RCC 7860 (cell line): ENCODE measurements around the gene SLC25A10.
A peak's percentile ranks its signal among the peaks of the same experiment; 100 is the strongest.

Experiments used
- DNase-seq: peaks from one replicate; pipeline ENCODE4 v3.0.0-alpha.2; 2015; ENCODE audit warnings: low spot score
- FAIRE-seq: peaks from 2 replicates; lab custom pipeline; 2012; peaks lifted over from hg19 to GRCh38; lab: Jason Lieb, UNC

SLC25A10 gene

GRCh38 chr17:81711814-81712467 lies at the start of gene SLC25A10:
SLC25A10 (plus strand) TSS chr17:81712284; CDS start chr17:81712427, 143 bp downstream.
- FAIRE-seq (no peak), DNase-seq (peak; percentile 92)

- FAIRE-seq (no peak), DNase-seq (no peak)
Measured at GRCh38 chr17:81664051-81664470, 48.0 kb upstream of the SLC25A10 start.

GRCh38 chr17:81665205-81666091 lies 46.6 kb upstream of the SLC25A10 start:
- FAIRE-seq: no peak
- DNase-seq: peak; percentile 11

- DNase-seq (no peak), FAIRE-seq (no peak)
Measured at GRCh38 chr17:81666092-81666341, 46.1 kb upstream of the SLC25A10 start.

- no peak for FAIRE-seq
Measured at GRCh38 chr17:81666342-81667191, 45.5 kb upstream of the SLC25A10 start, which contains the start of the genes CCDC137 and OXLD1. CCDC137 (plus strand) TSS chr17:81666737; CDS start chr17:81666767, 30 bp downstream. OXLD1 (minus strand) TSS chr17:81666605; CDS start chr17:81666577, 28 bp downstream.

GRCh38 chr17:81667754-81668153 lies 44.3 kb upstream of the SLC25A10 start:
- no peak for DNase-seq
- FAIRE-seq: no peak

More at GRCh38 chr17:81666342-81667191, 45.5 kb upstream of the SLC25A10 start, which contains the start of the genes CCDC137 and OXLD1:
- DNase-seq: peak; percentile 89

GRCh38 chr17:81672504-81672903 lies 39.6 kb upstream of the SLC25A10 start:
- no peak for FAIRE-seq
- no peak for DNase-seq

GRCh38 chr17:81672954-81673353 lies 39.1 kb upstream of the SLC25A10 start:
- FAIRE-seq (no peak), DNase-seq (no peak)

GRCh38 chr17:81673561-81674258 lies 38.4 kb upstream of the SLC25A10 start:
- no peak for FAIRE-seq

GRCh38 chr17:81675515-81676221 lies 36.4 kb upstream of the SLC25A10 start:
- peak; percentile 74 for FAIRE-seq
- DNase-seq: peak; percentile 24

More at GRCh38 chr17:81673561-81674258, 38.4 kb upstream of the SLC25A10 start:
- no peak for DNase-seq

GRCh38 chr17:81676906-81677305 lies 35.2 kb upstream of the SLC25A10 start:
- DNase-seq (no peak), FAIRE-seq (no peak)

- no peak for DNase-seq
Measured at GRCh38 chr17:81680150-81680549, 31.9 kb upstream of the SLC25A10 start.

GRCh38 chr17:81681672-81682071 lies 30.4 kb upstream of the SLC25A10 start:
- peak; percentile 83 for DNase-seq
- peak; percentile 85 for FAIRE-seq

More at GRCh38 chr17:81680150-81680549, 31.9 kb upstream of the SLC25A10 start:
- FAIRE-seq: no peak

- FAIRE-seq: no peak
Measured at GRCh38 chr17:81682565-81683207, 29.4 kb upstream of the SLC25A10 start.

GRCh38 chr17:81683208-81683583 lies 28.9 kb upstream of the SLC25A10 start:
- FAIRE-seq (no peak), DNase-seq (no peak)

More at GRCh38 chr17:81682565-81683207, 29.4 kb upstream of the SLC25A10 start:
- DNase-seq: no peak

GRCh38 chr17:81683584-81684441 lies 28.3 kb upstream of the SLC25A10 start, which contains the start of the genes ARL16 and HGS:
ARL16 (minus strand) TSS chr17:81683797; CDS start chr17:81683753, 44 bp downstream.
HGS (plus strand) TSS chr17:81684011; CDS start chr17:81684067, 56 bp downstream.
- FAIRE-seq (peak; percentile 87), DNase-seq (peak; percentile 97)

GRCh38 chr17:81684442-81684911 lies 27.6 kb upstream of the SLC25A10 start:
- FAIRE-seq (peak; percentile 12), DNase-seq (no peak)

- FAIRE-seq (peak; percentile 85), DNase-seq (peak; percentile 86)
Measured at GRCh38 chr17:81685108-81685507, 27.0 kb upstream of the SLC25A10 start.
